Activated CD4-positive, alpha-beta T cell treated with anti-CD3 and anti-CD28 coated beads, Interleukin-2, Interleukin-4, amounts not matched to agents 100 ng/mL and 50 ng/mL, durations not matched to agents 16 hours and 8 hours (primary cell): Measurements from ENCODE around the gene SLC12A9.
"Not testable (repeated sequence)": the region's sequence is repeated elsewhere in the genome, so short reads cannot be mapped to it uniquely, and the experiment has no call there.

Experiments
- DNase-seq: peaks from one replicate; pipeline ENCODE4 v3.0.0-alpha.2; 2020; ENCODE audit warnings: low spot score

SLC12A9 gene

DNA sequence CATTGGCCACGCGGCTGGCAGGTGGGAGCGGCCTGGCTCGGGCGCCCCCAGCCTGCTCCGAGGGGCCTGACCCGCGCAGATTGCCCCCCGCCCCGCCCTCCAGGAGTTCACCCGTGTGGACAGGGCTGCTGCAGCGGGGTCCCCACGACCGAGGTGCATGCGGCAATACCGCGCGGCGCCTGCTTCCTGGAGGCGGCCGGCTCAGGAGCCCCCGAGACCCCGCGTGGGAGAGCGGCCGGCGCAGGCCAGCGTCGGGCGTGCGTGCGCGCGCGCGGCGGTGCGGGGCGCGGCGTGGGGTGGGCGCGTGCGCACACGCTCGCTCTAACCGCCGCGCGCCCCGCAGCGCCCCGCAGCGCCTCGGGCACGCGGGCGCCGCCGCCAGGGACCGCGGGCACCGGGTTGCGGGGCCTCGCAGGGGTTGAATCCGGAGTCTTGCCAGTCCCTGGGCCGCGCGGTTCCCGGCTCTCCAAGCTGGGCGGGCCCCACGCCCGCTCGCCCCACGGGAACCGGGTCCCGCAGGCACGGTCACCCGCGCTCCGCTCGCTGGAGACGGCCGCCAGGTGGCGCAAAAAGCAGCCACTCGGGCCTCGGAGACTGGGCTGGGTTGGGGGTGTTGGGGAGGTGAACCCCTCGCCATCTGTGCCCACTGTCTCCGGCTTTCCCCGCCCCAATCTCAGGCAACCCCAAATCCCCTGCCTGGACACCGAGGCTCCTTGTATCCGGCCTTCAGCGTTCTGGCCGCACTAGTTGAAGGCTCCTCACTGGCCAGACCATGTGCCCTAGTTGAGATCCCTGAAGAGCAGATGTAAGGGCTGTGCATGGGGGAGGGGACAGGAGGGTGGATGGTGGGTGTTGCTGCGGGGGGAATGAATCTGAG is 44.5 kb downstream of the SLC12A9 start:
- DNase-seq = peak; percentile 41

DNA sequence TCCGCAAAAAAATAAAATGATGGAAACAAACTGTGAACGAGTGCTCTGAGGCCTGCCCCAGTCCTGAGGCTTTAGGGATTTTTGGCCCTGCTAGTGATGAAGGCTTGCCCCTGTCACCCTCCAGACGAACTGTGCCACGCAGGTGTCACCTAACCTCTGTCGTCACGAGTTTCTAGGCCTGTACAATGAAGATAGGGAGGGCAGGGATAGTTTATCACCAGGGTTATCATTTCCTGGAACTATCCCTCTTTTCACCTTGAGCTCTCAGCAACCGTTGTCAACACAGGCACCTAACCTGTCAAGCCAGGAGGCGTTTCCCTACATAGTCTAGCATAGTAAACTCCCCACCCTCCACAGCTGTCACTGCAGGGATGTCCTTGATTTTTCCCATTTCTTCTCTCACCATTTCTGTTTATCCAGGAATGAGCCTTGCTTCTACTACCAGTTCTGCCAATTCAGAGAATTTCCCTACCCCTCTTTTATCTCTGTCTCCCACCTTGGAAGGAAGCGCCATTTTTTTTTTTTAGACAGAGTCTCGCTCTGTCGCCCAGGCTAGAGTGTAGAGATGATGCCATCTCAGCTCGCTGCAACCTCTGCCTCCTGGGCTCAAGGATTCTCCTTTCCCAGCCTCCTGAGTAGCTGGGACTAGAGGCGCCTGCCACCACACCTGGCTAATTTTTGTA is 45.4 kb downstream of the SLC12A9 start:
- no peak for DNase-seq

GRCh38 chr7:100899432-100899831 is 46.9 kb downstream of the SLC12A9 start:
- no peak for DNase-seq

DNA sequence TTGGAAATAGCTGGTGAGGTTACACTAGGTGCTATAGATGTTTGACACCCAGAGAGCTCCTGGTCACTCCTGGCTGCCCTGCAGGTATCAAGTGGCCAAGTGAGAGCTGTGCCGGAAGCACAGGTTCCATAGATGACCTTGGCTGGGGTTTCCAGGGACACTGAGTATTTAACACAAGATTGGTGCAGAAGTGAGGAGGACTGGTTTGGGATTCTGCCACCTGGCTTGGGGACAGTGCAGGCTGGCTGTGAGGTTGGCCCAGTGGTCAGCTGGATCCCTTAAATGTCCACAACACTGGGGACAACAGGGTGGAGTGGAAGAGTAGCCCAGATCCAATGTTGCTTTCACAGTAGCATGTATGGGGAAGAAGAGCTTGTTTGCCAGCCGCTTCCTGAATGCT is 48.5 kb downstream of the SLC12A9 start:
- DNase-seq = no peak

DNA sequence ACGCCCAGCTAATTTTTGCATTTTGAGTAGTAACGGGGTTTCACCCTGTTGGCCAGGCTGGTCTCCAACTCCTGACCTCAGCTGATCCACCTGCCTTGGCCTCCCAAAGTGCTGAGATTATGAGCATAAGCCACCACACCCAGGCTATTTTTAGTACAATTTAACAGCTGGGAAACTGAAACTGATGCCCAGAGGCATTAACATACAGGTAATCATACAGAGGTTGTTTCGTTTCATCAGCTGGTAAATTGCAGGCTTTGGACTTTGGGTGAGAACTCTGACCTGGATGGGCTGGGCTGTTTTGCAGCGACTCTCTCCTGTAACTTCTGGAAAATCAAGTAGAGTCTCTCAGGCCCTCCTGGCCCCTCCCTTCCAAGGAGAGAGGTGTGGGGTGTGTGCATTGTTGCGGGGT is 49.4 kb downstream of the SLC12A9 start:
- no peak for DNase-seq

GRCh38 chr7:100902638-100903037 is 50.1 kb downstream of the SLC12A9 start:
- no peak for DNase-seq

- DNase-seq = no peak
Measured at GRCh38 chr7:100908512-100908911, 56.0 kb downstream of the SLC12A9 start.

DNA sequence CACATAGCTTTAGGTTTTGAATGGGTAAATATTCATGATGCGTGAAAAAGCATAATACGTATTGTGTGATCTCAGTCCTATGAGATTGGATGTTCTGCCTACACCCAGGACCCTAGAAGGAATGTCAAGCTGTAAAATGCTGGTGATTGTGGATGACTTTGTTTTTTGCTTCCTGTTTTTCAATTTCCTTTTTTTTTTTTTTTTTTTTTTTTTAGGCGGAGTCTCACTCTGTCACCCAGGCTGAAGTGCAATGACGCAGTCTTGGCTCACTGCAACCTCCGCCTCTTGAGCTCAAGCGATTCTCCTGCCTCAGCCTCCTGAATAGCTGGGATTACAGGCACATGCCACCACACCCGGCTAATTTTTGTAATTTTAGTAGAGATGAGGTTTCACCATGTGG is 57.9 kb downstream of the SLC12A9 start:
- not testable (repeated sequence) for DNase-seq

DNA sequence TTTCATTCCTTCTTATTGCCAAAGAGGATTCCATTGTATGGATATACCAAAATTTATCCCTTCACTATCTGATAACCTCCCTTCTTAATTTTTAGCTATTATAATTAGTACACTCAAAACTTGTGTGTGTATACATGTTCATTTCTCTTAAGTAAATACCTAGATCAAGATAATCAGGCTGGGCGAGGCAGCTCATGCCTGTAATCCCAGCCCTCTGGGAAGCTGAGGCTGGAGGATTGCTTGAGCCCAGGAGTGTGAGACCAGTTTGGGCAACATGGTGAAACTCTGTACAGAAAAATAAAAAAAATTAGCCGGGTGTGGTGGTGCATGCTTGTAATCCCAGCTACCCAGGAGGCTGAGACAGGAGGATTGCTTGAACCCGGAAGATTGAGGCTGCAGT is 59.0 kb downstream of the SLC12A9 start:
- no peak for DNase-seq

DNA sequence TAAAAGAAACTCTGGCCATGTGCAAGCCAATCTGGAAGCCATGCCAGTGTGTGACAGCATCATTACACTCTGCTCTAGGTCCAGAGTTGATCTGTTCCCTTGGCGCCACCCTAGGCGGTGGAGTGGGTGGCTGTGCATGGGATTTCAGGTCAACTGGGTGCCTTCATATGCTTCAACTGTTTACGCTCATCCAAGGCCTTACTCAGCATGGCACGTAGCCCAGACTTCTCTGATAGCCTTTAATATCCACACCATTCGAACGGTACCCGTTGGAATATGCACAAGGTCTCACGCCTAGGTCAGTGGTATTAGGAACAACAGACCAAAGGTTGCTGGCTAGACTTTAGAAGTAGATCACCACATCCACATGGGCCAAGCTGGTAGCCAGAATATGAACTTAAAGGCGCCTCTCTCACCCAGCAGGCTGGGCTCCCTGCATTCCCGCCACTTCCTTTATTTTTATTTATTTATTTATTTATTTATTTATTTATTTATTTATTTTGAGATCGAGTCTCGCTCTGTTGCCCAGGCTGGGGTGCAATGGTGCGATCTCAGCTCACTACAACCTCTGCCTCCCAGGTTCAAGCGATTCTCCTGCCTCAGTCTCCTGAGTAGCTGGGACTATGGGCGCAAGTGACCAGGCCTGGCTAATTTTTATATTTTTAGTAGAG is 61.8 kb downstream of the SLC12A9 start:
- no peak for DNase-seq

DNA sequence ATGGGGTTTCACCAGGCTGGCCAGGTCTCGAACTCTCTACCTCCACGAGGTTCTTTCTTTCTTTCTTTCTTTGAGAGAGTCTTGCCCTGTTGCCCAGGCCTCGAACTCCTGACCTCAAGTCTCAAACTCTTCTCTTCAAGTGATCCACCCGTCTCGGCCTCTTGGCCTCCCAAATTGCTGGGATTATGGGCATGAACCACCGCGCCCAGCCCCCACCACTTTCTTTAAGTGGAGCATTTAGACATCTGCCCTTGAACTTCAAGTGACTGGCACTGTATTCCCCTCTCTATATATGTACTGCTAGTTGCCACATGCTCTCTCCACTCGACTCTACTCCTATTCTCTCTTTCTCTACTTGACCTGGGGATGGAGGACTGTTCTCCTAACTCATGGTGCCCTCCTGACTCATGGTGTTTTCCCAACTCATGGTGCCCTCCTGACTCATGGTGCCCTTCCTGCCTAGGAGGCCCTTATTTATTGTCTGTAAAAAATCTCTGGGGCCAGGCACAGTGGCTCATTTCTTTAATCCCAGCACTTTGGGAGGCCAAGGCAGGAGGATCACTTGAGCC is 62.5 kb downstream of the SLC12A9 start:
- no peak for DNase-seq
